ENCODE measurements around the gene IZUMO4.
"Not testable (repeated sequence)": the region's sequence is repeated elsewhere in the genome, so short reads cannot be mapped to it uniquely, and the experiment has no call there.

The IZUMO4 gene

DNA sequence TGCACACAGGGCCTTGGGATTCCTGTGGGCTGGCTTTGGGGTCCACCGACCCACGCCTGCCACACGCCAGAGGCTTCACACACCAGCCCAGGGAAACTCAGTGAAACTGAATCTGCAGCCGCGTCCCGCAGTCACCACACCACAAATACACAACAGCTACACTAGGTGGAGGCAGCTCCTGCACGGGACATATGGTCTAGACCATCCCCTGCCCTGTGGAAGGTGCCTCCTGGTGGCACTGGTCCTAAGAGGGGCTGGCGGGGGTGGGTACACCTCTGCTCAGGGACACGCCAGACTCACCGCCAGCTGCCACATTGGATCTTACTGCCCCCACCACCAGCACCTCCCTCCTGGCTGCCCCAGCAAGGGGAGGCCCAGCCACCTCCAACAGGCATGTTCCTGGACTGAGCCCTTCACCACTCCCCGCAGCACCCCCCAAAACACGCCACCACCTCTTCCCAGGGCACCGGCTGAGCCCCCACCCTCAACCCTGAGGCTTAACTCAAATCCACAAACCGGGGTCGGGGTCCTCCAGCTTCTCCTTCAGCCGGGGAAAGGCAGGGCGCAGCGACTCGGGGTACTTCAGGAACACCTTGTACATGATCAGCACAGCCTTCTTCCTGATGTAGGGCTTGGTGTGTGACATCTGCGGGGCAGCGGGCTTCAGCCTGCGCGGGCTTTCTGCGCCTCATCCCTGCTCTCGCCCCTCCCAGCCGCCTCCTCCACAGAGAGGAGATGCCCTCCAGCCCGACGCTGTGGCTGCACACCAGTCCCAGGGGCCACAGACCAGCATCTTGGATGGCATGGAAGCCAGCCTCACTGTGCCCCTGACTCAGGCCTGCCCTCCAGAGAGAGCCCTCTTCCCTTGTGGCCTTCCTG lies 33.4 kb downstream of the IZUMO4 start:
- TF ChIP-seq, protein P1, sequence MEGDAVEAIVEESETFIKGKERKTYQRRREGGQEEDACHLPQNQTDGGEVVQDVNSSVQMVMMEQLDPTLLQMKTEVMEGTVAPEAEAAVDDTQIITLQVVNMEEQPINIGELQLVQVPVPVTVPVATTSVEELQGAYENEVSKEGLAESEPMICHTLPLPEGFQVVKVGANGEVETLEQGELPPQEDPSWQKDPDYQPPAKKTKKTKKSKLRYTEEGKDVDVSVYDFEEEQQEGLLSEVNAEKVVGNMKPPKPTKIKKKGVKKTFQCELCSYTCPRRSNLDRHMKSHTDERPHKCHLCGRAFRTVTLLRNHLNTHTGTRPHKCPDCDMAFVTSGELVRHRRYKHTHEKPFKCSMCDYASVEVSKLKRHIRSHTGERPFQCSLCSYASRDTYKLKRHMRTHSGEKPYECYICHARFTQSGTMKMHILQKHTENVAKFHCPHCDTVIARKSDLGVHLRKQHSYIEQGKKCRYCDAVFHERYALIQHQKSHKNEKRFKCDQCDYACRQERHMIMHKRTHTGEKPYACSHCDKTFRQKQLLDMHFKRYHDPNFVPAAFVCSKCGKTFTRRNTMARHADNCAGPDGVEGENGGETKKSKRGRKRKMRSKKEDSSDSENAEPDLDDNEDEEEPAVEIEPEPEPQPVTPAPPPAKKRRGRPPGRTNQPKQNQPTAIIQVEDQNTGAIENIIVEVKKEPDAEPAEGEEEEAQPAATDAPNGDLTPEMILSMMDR (IDR thresholded peaks at IDR 0.05), result no peak
- H3K4me1 ChIP-seq, result no peaks in the 10 kb centered on the region
- no peaks in the 10 kb centered on the region for H3K9me3 ChIP-seq
- no peak overlapping the region for H3K27ac ChIP-seq
- intact Hi-C loops (cut with DNase I; ENCODE audit: low total_unique reads), result loop anchor here (10.0 kb wide), 1 partner anchor 245 kb away; no protein-coding TSS in a partner anchor
- peaks cover 30 to 96% (median 77%) of the 10 kb centered on the region in 3 donors for H3K36me3 ChIP-seq
- H3K4me3 ChIP-seq, result no peak overlapping the region
- H3K27me3 ChIP-seq, result no peaks in the 10 kb centered on the region
- no peak for DNase-seq

DNA sequence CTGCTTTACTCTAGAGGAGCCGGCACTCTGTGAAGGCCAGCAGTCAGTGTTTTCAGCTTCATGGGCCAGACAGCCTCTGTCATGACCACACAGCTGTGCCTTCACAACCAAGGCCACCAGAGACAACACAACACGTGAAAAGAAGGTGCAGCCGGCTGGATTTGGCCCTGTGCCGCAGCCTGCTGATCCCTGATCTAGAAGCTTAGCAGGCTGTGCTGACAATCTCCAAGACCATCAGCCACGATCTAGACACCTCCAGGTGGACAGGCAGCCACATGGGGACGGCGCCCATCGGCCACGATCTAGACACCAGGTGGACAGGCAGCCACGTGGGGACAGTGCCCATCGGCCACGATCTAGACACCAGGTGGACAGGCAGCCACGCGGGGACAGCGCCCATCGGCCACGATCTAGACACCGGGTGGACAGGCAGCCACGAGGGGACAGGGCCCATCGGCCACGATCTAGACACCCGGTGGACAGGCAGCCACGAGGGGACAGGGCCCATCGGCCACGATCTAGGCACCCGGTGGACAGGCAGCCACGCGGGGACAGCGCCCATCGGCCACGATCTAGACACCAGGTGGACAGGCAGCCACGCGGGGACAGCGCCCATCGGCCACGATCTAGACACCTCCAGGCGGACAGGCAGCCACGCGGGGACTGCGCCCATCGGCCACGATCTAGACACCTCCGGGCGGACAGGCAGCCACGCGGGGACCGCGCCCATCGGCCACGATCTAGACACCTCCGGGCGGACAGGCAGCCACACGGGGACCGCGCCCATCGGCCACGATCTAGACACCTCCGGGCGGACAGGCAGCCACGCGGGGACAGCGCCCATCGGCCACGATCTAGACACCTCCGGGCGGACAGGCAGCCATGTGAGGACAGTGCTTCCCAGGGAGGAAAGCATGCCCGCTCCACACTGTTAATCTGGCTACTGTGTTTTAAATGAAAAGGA lies 34.6 kb downstream of the IZUMO4 start:
- intact Hi-C loops (cut with DNase I; ENCODE audit: low total_unique reads), result loop anchor here (10.0 kb wide), 1 partner anchor 244 kb away; no protein-coding TSS in a partner anchor
- H3K9me3 ChIP-seq, H3K27me3 ChIP-seq, H3K4me3 ChIP-seq, H3K27ac ChIP-seq, DNase-seq, H3K4me1 ChIP-seq: not testable (repeated sequence)
- H3K36me3 ChIP-seq, result peaks cover 36 to 97% (median 77%) of the 10 kb centered on the region in 3 donors

DNA sequence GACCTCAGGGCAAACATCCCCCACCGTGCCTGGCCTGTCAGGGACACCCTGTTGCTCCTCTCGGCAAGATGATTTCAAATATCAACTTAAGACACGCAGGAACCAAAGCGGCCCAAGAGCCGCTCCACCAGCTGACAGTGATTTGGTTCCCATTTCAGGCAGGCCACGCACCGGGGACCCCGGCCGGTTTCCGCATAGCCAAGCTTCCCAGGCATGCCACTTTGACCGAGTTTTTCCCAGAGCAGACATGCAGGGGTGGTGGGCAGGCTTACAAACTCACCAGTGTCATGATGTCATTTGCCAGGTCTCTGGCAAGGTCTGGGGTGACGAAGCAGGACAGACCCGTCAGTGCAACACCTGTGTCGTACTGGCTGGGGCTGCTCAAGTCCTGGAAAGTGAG lies 35.5 kb downstream of the IZUMO4 start:
- Histone ChIP-seq H3K27me3 (no peaks in the 10 kb centered on the region), H3K4me1 (no peaks in the 10 kb centered on the region), H3K36me3 (peaks cover 38 to 97% (median 78%) of the 10 kb centered on the region in 3 donors), H3K27ac (no peak overlapping the region), H3K4me3 (no peak overlapping the region), H3K9me3 (no peaks in the 10 kb centered on the region)
- no peak for DNase-seq
- TF ChIP-seq, protein P1 (IDR thresholded peaks at IDR 0.05), result no peak
- intact Hi-C loops (cut with DNase I; ENCODE audit: low total_unique reads), result loop anchor here (10.0 kb wide), 1 partner anchor 243 kb away; no protein-coding TSS in a partner anchor

DNA sequence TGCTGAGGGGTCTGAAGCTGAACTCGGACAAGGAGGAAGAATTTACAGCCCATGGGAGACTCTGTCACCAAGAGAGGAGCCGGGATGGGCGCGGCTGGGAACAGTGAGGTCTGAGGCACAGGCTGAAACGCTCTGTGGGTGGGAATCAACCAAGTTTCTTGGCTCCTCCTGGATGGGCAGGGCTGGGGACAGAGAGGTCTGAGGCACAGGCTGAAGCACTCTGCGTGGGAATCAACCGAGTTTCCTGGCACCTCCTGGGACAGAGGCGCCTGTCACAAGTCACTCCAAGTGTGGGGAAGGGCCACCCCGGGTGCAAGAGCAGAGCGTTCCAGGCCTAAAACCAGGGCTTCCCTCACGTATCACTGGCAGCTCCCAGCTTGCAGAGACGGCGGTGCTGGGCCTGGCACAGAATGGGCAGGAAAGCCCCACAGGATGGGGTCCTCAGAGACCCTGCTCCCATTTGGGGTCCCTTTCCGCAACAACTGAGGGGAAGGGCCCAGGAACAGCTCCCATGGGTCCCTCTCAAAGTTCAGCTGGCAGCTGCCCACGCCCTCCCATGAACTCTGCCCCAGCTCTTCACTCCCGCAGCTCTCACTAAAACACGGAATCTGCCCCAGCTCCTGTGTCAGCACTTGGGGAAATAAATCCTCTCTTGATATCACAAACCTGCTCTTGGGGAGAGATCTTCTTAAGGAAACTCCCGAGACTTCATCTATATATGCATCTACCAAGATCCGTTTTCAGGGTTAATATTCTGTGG lies 36.2 kb downstream of the IZUMO4 start:
- no peaks in the 10 kb centered on the region for H3K4me1 ChIP-seq
- no peak overlapping the region for H3K27ac ChIP-seq
- no peak overlapping the region for H3K4me3 ChIP-seq
- H3K9me3 ChIP-seq, result no peaks in the 10 kb centered on the region
- no peak for DNase-seq
- H3K27me3 ChIP-seq, result no peaks in the 10 kb centered on the region
- TF ChIP-seq, protein P1 (IDR thresholded peaks at IDR 0.05), result no peak
- intact Hi-C loops (cut with DNase I; ENCODE audit: low total_unique reads), result loop anchor here (10.0 kb wide), 1 partner anchor 242 kb away; no protein-coding TSS in a partner anchor
- H3K36me3 ChIP-seq, result peaks cover 39 to 97% (median 78%) of the 10 kb centered on the region in 3 donors

DNA sequence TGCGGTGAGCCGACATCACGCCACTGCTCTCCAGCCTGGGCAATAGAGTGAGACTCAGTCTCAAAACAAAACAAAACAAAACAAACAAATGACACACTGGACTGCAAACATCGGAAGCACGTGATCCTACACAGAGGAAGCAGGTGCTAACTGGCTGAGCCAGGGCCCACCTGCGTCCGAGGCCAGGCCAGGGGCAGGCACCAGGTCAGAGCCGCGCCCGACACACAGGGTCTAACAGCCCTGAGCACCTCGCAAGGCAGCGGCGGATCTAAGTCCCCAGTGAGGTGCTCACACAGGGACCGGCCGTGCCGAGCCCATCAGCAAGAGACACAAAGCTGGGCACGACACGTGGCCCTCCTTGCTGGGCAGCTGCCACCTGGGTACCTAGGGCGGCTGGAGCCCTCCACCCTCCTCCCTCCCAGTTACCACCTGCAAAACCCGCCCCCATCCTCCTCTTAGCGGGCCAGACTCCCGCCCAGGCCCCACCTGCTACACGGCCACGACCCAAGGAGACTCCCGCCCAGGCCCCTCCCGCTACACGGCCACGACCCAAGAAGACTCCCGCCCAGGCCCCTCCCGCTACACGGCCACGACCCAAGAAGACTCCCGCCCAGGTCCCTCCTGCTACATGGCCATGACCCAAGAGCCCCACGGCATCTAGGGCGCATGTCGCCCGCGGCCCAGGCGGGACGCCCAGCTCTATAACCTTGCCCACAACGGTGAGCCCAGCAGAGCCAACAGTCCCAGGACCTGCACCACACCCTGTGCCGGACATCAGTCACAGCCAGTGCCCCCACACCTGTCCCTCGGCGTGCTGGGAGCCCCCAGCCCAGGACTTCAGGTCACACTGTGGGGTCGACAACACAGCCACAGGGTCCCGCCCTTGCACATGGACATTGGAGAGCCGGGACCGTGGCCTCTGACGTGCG lies 39.0 kb downstream of the IZUMO4 start:
- peaks cover 0 to 8% (median 0%) of the 10 kb centered on the region in 4 donors for H3K4me1 ChIP-seq
- H3K27ac ChIP-seq, result no peak overlapping the region
- no peaks in the 10 kb centered on the region for H3K27me3 ChIP-seq
- TF ChIP-seq, protein P1 (IDR thresholded peaks at IDR 0.05), result no peak
- intact Hi-C loops (cut with DNase I; ENCODE audit: low total_unique reads), result loop anchor here (10.0 kb wide), 1 partner anchor 239 kb away; no protein-coding TSS in a partner anchor
- peaks cover 52 to 97% (median 75%) of the 10 kb centered on the region in 3 donors for H3K36me3 ChIP-seq
- no peak for DNase-seq
- H3K4me3 ChIP-seq, result no peak overlapping the region
- no peaks in the 10 kb centered on the region for H3K9me3 ChIP-seq
